ENCODE results near the gene ABLIM2.

The ABLIM2 gene

GRCh38 chr4:8073206-8073863, 85.3 kb downstream of the ABLIM2 start:
- DNase-seq (ENCODE audit: low read depth in 1 of 2, low spot score in 1 of 2) = no peak

- no peak for DNase-seq (ENCODE audit: low read depth in 1 of 2, low spot score in 1 of 2)
Observed at GRCh38 chr4:8072235-8072968, 86.2 kb downstream of the ABLIM2 start.

- no peak for DNase-seq (ENCODE audit: low read depth in 1 of 2, low spot score in 1 of 2)
Observed at GRCh38 chr4:8071766-8072165, 86.8 kb downstream of the ABLIM2 start.

DNA sequence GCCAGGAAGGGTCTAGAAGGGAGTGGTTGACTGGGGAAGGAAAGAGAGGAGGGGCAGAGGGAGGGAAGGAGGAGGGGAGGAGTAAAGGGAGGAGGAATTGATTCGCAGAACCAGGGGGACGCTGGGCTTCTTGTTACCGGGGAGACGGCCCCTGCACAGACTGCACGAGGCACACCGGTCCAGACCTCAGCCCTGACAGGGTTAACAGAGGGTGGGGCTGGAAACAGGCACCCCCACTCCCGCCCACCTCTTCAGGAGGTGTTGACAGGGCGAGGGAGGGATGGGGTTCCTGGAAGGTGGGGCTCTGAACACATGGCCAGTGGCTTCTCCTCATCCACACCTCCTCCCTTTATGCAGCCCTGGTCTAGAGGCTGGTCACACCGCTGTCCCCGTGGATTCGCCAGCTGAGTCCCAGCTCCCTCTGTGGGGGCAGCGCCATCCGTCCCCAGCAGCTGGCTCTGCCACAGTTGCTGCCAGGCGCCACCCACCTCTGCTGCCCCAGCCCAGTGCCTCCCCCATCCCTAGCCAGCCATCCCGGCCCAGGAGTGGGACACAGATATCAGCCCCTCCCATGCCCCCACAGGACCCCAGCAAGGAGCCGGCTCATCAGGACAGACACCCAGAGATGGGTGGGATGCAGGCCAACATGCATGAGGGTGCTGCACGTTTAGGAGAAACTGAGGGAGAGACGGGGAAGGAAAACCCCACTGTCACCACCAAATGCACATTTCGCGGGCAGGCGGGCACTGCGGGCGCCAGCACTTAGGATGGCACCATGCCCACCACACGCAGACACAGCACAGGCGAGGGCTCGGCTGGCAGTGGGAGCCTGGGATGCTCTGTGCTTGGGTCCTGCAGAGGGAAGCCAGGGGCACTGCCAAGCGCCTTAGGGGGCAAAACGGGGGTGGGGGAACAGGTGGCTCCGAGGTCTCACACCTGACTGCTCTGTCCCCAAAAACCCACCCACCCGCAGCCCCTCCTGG, 87.6 kb downstream of the ABLIM2 start:
- DNase-seq (ENCODE audit: low read depth in 1 of 2, low spot score in 1 of 2) = no peak

DNA sequence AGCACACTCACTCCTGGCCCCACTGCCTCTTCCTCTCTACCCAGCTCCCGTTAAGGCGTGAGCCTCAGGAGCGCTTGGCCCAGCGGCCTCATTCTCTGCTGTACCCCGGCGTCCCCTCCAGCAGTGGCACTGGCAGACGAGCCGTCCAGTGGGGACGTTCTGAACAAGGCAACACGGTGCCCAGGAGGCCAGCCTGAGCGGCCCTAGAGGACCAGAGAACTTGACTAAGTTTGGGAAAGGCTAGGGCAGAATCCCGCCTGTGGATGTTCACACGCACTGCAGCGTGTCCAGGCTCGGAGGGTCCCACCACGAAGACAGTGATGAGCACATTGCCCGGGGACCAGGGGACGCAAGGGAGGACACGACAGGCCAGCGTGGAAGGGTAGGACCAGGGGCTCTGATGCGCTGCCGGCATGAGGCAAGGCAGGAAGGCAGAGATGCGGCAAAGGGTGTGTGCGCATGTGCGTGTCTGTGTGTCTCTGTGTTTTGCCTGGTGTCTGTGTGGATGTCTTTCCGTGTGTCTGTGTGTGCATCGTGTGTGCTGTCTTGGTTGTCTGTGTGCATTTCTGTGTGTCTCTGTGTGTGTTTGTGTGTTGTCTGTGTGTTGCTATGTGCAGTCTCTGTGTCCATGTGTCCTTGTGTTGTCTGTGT, 89.4 kb downstream of the ABLIM2 start:
- DNase-seq (ENCODE audit: low read depth in 1 of 2, low spot score in 1 of 2) = no peak

DNA sequence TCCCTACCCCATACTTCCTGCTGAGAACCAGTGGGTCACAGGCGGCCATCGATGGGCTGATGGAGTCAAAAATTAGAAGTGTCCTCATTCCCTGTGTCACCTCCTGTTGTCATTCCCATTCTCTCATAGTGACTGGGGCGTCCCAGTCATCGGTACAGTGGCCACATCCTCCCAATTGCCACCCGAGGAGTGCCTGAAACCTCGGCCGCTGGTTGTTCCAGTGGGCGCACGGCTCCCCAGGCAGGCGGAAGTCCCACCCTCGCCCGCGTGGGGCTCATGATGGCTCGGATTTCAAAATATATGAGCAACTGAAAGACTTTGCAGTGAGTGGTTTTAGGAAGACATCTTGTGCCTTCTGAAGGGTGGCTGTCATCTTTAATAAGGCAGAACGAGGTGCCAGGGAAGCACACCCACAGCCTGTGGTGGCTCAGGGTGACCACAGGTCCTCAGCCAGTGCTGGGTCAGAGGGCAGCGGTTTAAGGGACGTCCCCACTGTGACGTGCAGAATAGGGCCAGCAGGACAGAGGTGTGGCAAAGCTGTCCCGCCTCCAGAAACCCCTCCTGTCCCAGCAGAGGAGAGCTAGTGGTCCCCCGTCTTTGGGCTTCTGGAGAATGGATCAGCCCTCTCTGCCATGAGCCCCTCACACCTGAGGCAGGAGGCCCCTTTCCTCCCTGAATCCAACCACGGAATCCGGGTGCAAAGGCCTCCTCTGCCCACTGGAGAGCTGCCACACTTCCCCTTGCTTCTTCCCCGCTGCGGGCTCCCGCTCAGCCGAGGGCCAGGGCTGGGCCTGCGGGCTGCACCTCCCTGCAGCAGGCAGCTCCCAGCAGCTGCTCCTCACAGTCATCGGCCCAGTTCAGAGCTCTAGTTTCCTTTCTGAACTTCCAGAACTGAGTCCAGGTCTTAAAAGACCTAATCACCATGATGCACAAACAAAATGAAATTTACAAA, 90.4 kb downstream of the ABLIM2 start:
- DNase-seq (ENCODE audit: low read depth in 1 of 2, low spot score in 1 of 2) = no peak

DNA sequence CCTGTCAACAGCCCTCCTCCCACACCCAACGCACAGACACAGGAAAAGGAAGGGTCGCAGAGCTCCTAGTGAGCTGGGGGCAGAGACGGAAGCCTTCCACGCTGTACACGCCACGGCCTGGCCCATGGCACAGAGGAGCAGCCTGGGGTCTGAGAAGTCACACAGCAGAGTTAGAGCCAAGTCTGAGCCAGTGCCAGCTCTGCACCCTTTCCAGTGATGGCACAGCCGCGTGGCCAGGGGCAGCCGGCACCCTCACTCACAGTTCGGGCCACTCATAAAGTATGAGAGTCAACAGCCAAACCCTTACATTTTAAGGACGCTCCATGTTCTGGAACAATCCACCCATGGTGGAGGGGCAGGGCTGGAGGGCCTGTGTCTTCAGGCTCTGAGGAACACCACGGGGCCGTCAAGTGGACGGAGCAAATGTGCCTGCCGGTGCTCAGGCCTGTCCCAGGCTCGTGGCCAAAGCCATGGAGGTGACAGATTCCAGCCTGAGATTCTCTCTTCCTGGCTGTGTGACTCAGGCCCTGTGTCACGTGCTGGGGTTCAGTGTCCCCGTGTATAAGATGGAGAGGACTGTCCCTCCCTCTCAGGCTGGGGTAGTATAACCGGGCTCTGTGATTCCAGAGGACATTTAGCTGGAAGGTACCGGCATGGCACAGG, 91.2 kb downstream of the ABLIM2 start:
- DNase-seq (ENCODE audit: low read depth in 1 of 2, low spot score in 1 of 2) = no peak

DNA sequence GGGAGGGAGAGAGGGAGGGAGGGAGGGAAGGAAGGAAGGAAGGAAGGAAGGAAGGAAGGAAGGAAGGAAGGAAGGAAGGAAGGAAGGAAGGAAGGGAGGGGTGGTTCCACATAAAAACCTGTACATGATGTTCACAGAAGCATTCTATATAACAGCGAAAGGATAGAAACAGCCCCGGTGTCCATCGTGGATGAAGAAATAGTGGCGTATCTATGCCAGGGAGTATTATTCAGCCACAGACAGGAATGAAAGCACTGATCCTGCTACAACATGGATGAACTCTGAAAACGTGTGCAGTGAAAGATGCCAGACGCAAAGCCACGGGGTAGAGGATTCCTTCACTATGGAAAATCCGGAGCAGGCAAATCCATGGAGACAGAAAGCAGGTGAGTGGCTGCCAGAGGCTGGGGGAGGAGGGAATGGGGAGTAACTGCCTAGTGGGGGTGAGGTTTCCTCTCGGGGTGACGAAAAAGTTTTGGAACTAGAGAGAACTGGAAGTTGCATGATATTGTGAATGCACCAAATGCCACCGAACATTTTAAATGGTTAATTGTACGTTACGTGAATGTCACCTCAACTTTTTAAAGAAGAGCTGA, 92.2 kb downstream of the ABLIM2 start:
- DNase-seq (ENCODE audit: low read depth in 1 of 2, low spot score in 1 of 2) = no peak

- DNase-seq (ENCODE audit: low read depth in 1 of 2, low spot score in 1 of 2) = no peak
Observed at GRCh38 chr4:8063974-8064563, 94.5 kb downstream of the ABLIM2 start.

- DNase-seq (ENCODE audit: low read depth in 1 of 2, low spot score in 1 of 2) = no peak
Observed at GRCh38 chr4:8061573-8061972, 97.0 kb downstream of the ABLIM2 start.

GRCh38 chr4:8061145-8061544, 97.5 kb downstream of the ABLIM2 start:
- DNase-seq (ENCODE audit: low read depth in 1 of 2, low spot score in 1 of 2) = no peak

- no peak for DNase-seq (ENCODE audit: low read depth in 1 of 2, low spot score in 1 of 2)
Observed at GRCh38 chr4:8060632-8061031, 98.0 kb downstream of the ABLIM2 start.

DNA sequence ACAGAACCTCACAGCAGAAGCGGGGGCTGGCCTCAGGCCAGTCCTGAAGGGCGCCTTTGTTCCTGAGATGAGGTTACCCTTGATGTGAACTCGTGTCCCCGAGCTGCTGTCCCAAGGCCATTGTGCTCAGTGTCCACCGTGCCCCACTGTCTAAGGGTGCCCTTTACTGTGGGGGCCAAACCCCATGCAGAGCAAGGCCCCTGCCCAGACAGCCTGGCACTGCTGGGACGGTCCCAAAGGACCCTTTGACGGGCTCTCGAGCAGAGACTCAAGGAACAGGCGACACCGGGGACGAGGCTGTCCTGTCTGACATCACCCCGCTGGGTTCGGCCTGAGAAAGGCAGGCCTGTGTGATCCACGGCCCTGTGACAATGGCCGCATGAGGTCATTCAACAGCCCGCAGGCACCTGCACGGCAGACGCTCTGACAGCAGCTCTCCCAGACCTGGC, 100.6 kb downstream of the ABLIM2 start:
- no peak for DNase-seq (ENCODE audit: low read depth in 1 of 2, low spot score in 1 of 2)

GRCh38 chr4:8055206-8055605, 103.4 kb downstream of the ABLIM2 start:
- no peak for DNase-seq (ENCODE audit: low read depth in 1 of 2, low spot score in 1 of 2)

GRCh38 chr4:8053688-8054449, 104.7 kb downstream of the ABLIM2 start:
- no peak for DNase-seq (ENCODE audit: low read depth in 1 of 2, low spot score in 1 of 2)

- DNase-seq (ENCODE audit: low read depth in 1 of 2, low spot score in 1 of 2) = no peak
Observed at GRCh38 chr4:8052160-8052691, 106.4 kb downstream of the ABLIM2 start.

- no peak for DNase-seq (ENCODE audit: low read depth in 1 of 2, low spot score in 1 of 2)
Observed at GRCh38 chr4:8051644-8052043, 107.0 kb downstream of the ABLIM2 start.

Data from stimulated activated CD4-positive, alpha-beta T cell treated with anti-CD3 and anti-CD28 coated beads, Interleukin-15, amount 100 ng/mL, for 1 hour (primary cell).